Fibroblast of lung (primary cell): Measurements from ENCODE around the gene HS1BP3.

Source experiments
- EZH2 ChIP-seq: IDR thresholded peaks from 2 replicates; pipeline ENCODE4 v1.5.1; 2012; ENCODE audit warnings: low read length, control low read depth, mild to moderate bottlenecking; ENCODE audit errors: missing control alignments
- TF ChIP-seq, protein P1 (sequence below), 2 donors: IDR thresholded peaks in 1 of 2; conservative IDR thresholded peaks in 1 of 2; 1 replicate in 1 of 2; 2 replicates in 1 of 2; pipeline ENCODE4 v1.5.1; 2011 to 2012; ENCODE audit warnings: low read length in 2 of 2, control low read depth in 1 of 2, inconsistent platforms in 1 of 2, low read depth in 1 of 2, mild to moderate bottlenecking in 1 of 2

DNA sequence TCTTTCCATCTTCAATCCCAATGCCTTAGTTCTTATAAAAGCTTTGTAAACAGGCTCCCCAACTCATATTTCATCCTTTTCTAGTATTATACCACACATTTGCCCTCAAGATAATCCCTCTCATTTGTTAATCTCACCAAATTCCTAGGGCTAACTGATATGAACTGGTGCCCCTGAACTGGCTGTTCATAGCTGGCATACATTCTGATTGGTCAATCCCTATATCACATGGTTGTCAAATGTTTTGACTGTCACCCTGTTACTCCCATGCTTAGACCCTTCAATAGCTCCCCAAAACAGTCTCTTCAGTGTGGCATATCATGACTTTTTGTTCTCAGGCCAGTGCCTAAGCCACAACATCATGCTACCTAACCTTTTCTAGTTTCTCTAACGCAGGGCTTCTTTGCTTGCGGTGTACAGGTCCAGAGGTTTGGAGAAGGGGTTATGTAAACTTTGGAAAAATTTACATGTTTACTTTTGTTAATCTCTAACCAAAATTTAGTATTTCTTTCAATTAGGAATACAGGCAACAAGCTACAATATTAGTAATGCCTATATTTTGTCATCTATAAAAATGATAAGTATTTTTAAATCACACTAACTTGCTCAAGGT, 46.5 kb upstream of the HS1BP3 start:
- no peak for TF ChIP-seq EZH2
- TF ChIP-seq, protein P1, sequence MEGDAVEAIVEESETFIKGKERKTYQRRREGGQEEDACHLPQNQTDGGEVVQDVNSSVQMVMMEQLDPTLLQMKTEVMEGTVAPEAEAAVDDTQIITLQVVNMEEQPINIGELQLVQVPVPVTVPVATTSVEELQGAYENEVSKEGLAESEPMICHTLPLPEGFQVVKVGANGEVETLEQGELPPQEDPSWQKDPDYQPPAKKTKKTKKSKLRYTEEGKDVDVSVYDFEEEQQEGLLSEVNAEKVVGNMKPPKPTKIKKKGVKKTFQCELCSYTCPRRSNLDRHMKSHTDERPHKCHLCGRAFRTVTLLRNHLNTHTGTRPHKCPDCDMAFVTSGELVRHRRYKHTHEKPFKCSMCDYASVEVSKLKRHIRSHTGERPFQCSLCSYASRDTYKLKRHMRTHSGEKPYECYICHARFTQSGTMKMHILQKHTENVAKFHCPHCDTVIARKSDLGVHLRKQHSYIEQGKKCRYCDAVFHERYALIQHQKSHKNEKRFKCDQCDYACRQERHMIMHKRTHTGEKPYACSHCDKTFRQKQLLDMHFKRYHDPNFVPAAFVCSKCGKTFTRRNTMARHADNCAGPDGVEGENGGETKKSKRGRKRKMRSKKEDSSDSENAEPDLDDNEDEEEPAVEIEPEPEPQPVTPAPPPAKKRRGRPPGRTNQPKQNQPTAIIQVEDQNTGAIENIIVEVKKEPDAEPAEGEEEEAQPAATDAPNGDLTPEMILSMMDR (conservative IDR thresholded peaks at IDR 0.05 in 1 of 2, IDR thresholded peaks at IDR 0.05 in 1 of 2; ENCODE audit: low read depth in 1 of 2, low read length in 2 of 2), result no peak
